IPS DF 4.7 (cell line): ENCODE results near the gene TTC38.

Experiments used
- DNase-seq: peaks from one replicate; pipeline ENCODE4 v3.0.0-alpha.2; 2013; ENCODE audit warnings: low spot score; ENCODE audit errors: extremely low read depth

Gene TTC38

GRCh38 chr22:46276563-46276962, 8.8 kb downstream of the TTC38 start:
- no peak for DNase-seq

- no peak for DNase-seq
Measured at GRCh38 chr22:46278656-46279645, 11.1 kb downstream of the TTC38 start.

GRCh38 chr22:46280063-46280817, 12.4 kb downstream of the TTC38 start:
- no peak for DNase-seq

GRCh38 chr22:46280999-46281623, 13.3 kb downstream of the TTC38 start:
- DNase-seq, result no peak

- DNase-seq, result no peak
Measured at GRCh38 chr22:46281866-46282678, 14.3 kb downstream of the TTC38 start.

- no peak for DNase-seq
Measured at GRCh38 chr22:46286006-46286405, 18.2 kb downstream of the TTC38 start.

GRCh38 chr22:46286941-46287872, 19.4 kb downstream of the TTC38 start:
- no peak for DNase-seq

GRCh38 chr22:46287873-46288751, 20.3 kb downstream of the TTC38 start:
- no peak for DNase-seq

- DNase-seq, result no peak
Measured at GRCh38 chr22:46288846-46289243, 21.0 kb downstream of the TTC38 start.

- no peak for DNase-seq
Measured at GRCh38 chr22:46289244-46289891, 21.6 kb downstream of the TTC38 start.

GRCh38 chr22:46290121-46290842, 22.5 kb downstream of the TTC38 start:
- DNase-seq, result no peak

- no peak for DNase-seq
Measured at GRCh38 chr22:46290843-46291785, 23.3 kb downstream of the TTC38 start.

- DNase-seq, result no peak
Measured at GRCh38 chr22:46292173-46292572, 24.4 kb downstream of the TTC38 start.

GRCh38 chr22:46292732-46293131, 24.9 kb downstream of the TTC38 start:
- no peak for DNase-seq

GRCh38 chr22:46293577-46294260, 25.9 kb downstream of the TTC38 start:
- no peak for DNase-seq

- DNase-seq, result no peak
Measured at GRCh38 chr22:46294784-46295183, 27.0 kb downstream of the TTC38 start.
